Heart left ventricle (tissue), 16 donors: ENCODE measurements around the gene PILRA. TPM values are rescaled to one million over a fixed set of nuclear protein-coding genes. Genes with fewer than 3 reads are reported as not detected.
A peak's percentile ranks its signal among the peaks of the same experiment; 100 is the strongest.
"Not testable (repeated sequence)": the region's sequence is repeated elsewhere in the genome, so short reads cannot be mapped to it uniquely, and the experiment has no call there.

ENCODE experiments used
- ATAC-seq, 4 donors: fragments of 200-7000 bp; cut with Tn5 transposase; one replicate each; pipeline ENCODE4 v1.9.1; 2020 to 2022; ENCODE audit warnings: moderate library complexity in 4 of 4, mild to moderate bottlenecking in 3 of 4, moderate number of reproducible peaks in 1 of 4
- DNase-seq, 5 donors: peaks; one replicate each; pipeline ENCODE4 v3.0.0-alpha.2; 2020
- H3K27ac ChIP-seq, 12 donors: fragments of 200-600 bp; sonication (generic) in 4 of 12; one replicate each; pipeline versions ENCODE4 v1.5.0 to v1.8.0; 2016 to 2022; ENCODE audit warnings: mild to moderate bottlenecking in 2 of 12
- H3K27me3 ChIP-seq, 9 donors: fragments of 200-600 bp; sonication (generic) in 2 of 9; one replicate each; pipeline versions ENCODE4 v1.5.1 to v1.8.0; 2016 to 2022; ENCODE audit warnings: mild to moderate bottlenecking in 3 of 9
- H3K36me3 ChIP-seq, 9 donors: fragments of 200-600 bp; sonication (generic) in 2 of 9; one replicate each; pipeline versions ENCODE4 v1.5.0 to v1.8.0; 2018 to 2022; ENCODE audit warnings: mild to moderate bottlenecking in 2 of 9
- H3K4me1 ChIP-seq, 12 donors: fragments of 200-600 bp; sonication (generic) in 4 of 12; one replicate each; pipeline versions ENCODE4 v1.5.0 to v1.8.0; 2016 to 2022; ENCODE audit warnings: mild to moderate bottlenecking in 3 of 12
- H3K4me3 ChIP-seq, 12 donors: fragments of 200-600 bp; sonication (generic) in 4 of 12; one replicate each; pipeline versions ENCODE4 v1.5.0 to v1.8.0; 2017 to 2022; ENCODE audit warnings: mild to moderate bottlenecking in 9 of 12, moderate library complexity in 4 of 12
- H3K9me3 ChIP-seq, 12 donors: fragments of 200-600 bp; sonication (generic) in 4 of 12; one replicate each; pipeline versions ENCODE4 v1.5.0 to v1.8.0; 2016 to 2022; ENCODE audit warnings: mild to moderate bottlenecking in 1 of 12
- CTCF ChIP-seq, 12 donors: fragments of 200-600 bp; sonication (generic) in 4 of 12; IDR thresholded peaks; one replicate each; pipeline versions ENCODE4 v1.5.0 to v1.8.0; 2018 to 2022; ENCODE audit warnings: antibody characterized with exemption in 12 of 12, mild to moderate bottlenecking in 5 of 12
- POLR2A ChIP-seq, 2 donors: fragments of 450-650 bp; IDR thresholded peaks; one replicate each; pipeline ENCODE4 v1.6.1; 2017; ENCODE audit warnings: antibody characterized with exemption in 2 of 2, mild to moderate bottlenecking in 2 of 2, moderate library complexity in 2 of 2
- WGBS, 4 donors: extraction: QIAGEN DNeasy Blood & Tissue Kit in 2 of 4; methylation state at CpG; one replicate each; pipeline versions ENCODE4 v1.1.5 to v1.1.7; 2013 to 2018; 5-methylcytosine and 5-hydroxymethylcytosine counted together
- intact Hi-C, 10 donors: fragments of 100-400 bp; cut with DNase I; formaldehyde crosslinking; loops; one replicate each; pipeline versions ENCODE4 v1.11.1 to v1.14.2; 2022
- polyA plus RNA-seq, 2 donors: library from polyadenylated mRNA; stranded (reverse); fragments of 200-250 nt; gene quantifications; one replicate each; pipeline ENCODE4 v1.2.3, GENCODE V29; 2013
- total RNA-seq, 9 donors: library from RNA; depleted of rRNA in 2 of 9; stranded (reverse); fragments of >200 nt in 2 of 9; fragmentation: NEBNext Ultra II Directional in 3 of 9; extraction: Animal tissue kit (Norgen Biotek cat#: 25700) in 3 of 9; gene quantifications; one replicate each; pipeline versions ENCODE4 v1.1.0 to v1.2.4, GENCODE V29; 2016 to 2023
- donor health status: ischemic (EF 13 %, LVEDD 7.1; RV severe dilation, severe dysfunction).
- donor health status: healthy with polysubstance abuse.
- donor health status: DM: no; HTN: yes; CAD: no.
- donor health status: DM: no; HTN: no; CAD: no.
- donor health status: ischemic (EF 25% LVEDD 6.9; RV normal size, moderate dysfunction).
- donor health status: ischemic (EF 25% LVEDD 5.7; RV mildly dilated, moderate dysfunction).
- donor health status: healthy.
- donor health status: DM: yes; HTN: yes; CAD: no.
- donor health status: ischemic (EF 35%, LVEDD 5.7; RV mildly dilated, moderate dysfunction).
- donor health status: nonischemic (EF 11% LVEDD 7.7; RV severe dilation, severe dysfunction).
- donor health status: DM: yes; HTN: yes; CAD: no.
- donor health status: PGD.
- donor health status: ischemic (EF 29% LVEDD 5.4; RV normal size, mild dysfunction).
- donor health status: nonischemic (EF 23%, LVEDD 6.1; RV moderate dilation, normal function).

PILRA gene
- total and polyA plus RNA-seq, 11 donors: 0.69 to 30.5 (median 3.4) TPM

DNA sequence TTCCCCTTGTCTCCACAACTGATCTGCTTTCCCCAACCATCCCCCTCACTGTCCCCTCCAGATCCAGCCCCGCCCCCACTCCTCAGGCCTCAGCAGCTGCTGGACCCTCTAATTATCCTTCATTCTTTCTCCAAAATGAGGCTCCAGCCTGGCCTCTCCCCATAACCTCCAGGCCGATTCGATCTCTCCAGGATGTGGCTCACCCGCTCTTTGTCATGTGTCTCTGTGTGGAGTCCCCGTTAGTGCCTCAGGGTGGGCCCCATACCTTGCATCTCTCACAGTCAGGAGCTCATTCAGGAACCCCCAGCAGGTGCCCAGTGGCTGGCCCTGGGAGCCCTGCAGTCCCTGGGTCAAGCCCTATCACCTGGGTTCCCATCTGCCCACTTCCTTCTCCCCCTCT lies 1.3 kb downstream of the PILRA start:
- ATAC-seq (no peak), DNase-seq (peak in 2 of 5 donors; percentile 10 to 37)
- WGBS, 4 donors: 77 to 93% (median 90%) methylated on average over 5 of the region's 5 CpGs
- intact Hi-C loops: no loop called here
- Histone ChIP-seq H3K4me1 (peaks cover 0 to 64% (median 0%) of the 10 kb centered on the region in 12 donors), H3K27me3 (no peaks in the 10 kb centered on the region), H3K9me3 (no peaks in the 10 kb centered on the region), H3K4me3 (peak overlapping the region in 2 of 12 donors; percentile 34 to 57), H3K36me3 (peaks cover 0 to 3% (median 0%) of the 10 kb centered on the region in 9 donors), H3K27ac (peak overlapping the region in 1 of 12 donors; percentile 94)
- no peak for TF ChIP-seq CTCF (IDR thresholded peaks at IDR 0.05)
- no peak for TF ChIP-seq POLR2A (IDR thresholded peaks at IDR 0.05)

- Histone ChIP-seq H3K27me3 (no peaks in the 10 kb centered on the region), H3K4me1 (peaks cover 0 to 62% (median 0%) of the 10 kb centered on the region in 12 donors), H3K36me3 (peaks cover 0 to 3% (median 0%) of the 10 kb centered on the region in 9 donors), H3K4me3 (peak overlapping the region in 1 of 12 donors; percentile 57), H3K9me3 (no peaks in the 10 kb centered on the region), H3K27ac (peak overlapping the region in 1 of 12 donors; percentile 42)
- DNase-seq (no peak), ATAC-seq (no peak)
- WGBS, 4 donors: 89 to 100% (median 98%) methylated on average over 3 of the region's 3 CpGs
- no peak for TF ChIP-seq POLR2A (IDR thresholded peaks at IDR 0.05)
- no peak for TF ChIP-seq CTCF (IDR thresholded peaks at IDR 0.05)
- intact Hi-C loops: no loop called here
Observed at GRCh38 chr7:100376066-100376465, 2.8 kb downstream of the PILRA start.

DNA sequence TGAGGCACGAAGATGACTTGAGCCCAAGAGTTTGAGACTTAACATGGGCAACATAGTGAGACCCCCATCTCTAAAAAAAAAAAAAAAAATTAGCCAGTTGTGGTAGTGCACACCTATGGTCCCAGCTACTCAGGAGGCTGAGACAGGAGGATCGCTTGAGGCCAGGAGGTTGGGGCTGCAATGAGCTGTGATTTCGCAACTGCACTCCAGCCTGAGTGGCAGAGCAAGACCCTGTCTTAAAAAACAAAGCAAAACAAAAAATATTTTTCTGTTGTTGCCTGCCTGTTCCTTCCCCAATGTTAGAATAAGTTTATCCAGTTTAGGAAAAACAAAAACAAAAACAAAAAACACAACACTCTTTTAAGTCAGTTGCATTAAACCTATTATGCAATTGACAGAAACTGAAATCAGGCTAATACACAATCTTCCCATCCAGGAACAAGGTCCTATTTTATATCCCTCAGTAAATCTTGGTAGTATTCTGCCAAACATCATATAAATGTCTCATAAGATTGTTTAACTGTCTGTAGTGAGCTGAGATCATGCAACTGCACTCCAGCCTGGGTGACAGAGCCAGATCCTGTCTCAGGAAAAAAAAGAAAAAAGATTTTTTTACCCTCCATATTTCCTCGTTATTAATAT lies 4.9 kb downstream of the PILRA start:
- no peaks in the 10 kb centered on the region for H3K9me3 ChIP-seq
- 88 to 97% (median 93%) methylated on average over 4 of the region's 4 CpGs for WGBS, 4 donors
- no peak overlapping the region for H3K4me3 ChIP-seq
- peak overlapping the region in 1 of 12 donors; percentile 92 for H3K27ac ChIP-seq
- no peak for TF ChIP-seq CTCF (IDR thresholded peaks at IDR 0.05)
- no peak for TF ChIP-seq POLR2A (IDR thresholded peaks at IDR 0.05)
- ATAC-seq (no peak), DNase-seq (no peak)
- H3K4me1 ChIP-seq: peaks cover 0 to 63% (median 0%) of the 10 kb centered on the region in 12 donors
- H3K27me3 ChIP-seq: no peaks in the 10 kb centered on the region
- intact Hi-C loops: no loop called here
- H3K36me3 ChIP-seq: peaks cover 0 to 3% (median 0%) of the 10 kb centered on the region in 9 donors

DNA sequence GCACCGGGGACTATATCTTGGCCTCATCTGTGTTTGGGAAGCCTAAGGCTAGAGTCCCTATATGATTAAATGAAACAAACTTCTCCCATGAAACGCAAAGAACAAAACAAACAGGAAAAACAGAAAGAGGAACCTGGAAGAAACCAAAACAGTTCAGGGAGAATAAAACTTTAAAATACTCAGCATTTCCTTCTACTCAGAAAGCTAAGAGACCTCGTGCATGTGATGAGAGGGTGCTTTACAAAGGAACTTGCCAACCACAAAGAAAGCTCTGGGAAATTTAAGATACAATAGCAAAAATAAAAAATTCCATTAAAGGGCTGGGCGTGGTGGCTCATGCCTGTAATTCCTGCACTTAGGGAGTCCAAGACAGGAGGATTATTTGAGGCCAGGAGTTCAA lies 6.9 kb downstream of the PILRA start:
- ATAC-seq: peak in 1 of 4 donors; percentile 53
- Histone ChIP-seq H3K36me3 (peaks cover 0 to 3% (median 0%) of the 10 kb centered on the region in 9 donors), H3K4me1 (peaks cover 0 to 83% (median 0%) of the 10 kb centered on the region in 12 donors), H3K4me3 (no peak overlapping the region), H3K27ac (peak overlapping the region in 5 of 12 donors; percentile 24 to 92 (median 52)), H3K27me3 (no peaks in the 10 kb centered on the region), H3K9me3 (no peaks in the 10 kb centered on the region)
- DNase-seq: no peak
- 78 to 89% (median 83%) methylated on average over 4 of the region's 4 CpGs for WGBS, 4 donors
- intact Hi-C loops: no loop called here
- TF ChIP-seq CTCF (IDR thresholded peaks at IDR 0.05) (no peak), POLR2A (IDR thresholded peaks at IDR 0.05) (no peak)

DNA sequence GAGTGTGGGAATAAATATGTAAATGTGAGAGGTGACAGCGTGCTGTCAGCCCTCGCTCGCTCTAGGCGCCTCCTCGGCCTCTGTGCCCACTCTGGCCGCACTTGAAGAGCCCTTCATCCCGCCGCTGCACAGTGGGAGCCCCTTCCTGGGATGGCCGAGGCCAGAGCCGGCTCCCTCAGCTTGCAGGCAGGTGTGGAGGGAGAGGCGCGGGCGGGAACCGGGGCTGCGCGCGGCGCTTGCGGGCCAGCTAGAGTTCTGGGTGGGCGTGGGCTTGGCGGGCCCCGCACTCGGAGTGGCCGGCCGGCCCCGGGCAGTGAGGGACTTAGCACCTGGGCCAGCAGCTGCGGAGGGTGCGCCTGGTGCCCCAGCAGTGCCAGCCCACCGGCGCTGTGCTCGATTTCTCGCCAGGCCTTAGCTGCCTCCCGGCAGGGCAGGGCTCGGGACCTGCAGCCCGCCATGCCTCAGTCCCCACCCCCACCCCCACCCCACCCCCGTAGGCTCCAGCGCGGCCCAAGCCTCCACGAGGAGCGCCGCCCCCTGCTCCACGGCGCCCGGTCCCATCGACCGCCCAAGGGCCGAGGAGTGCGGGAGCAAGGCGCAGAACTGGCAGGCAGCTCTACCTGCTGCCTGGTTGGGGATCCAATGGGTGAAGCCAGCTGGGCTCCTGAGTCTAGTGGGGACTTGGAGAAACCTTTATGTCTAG lies 8.4 kb downstream of the PILRA start:
- H3K9me3 ChIP-seq, H3K36me3 ChIP-seq, ATAC-seq, DNase-seq, H3K27me3 ChIP-seq, intact Hi-C loops: not testable (repeated sequence)
- H3K27ac ChIP-seq: peak overlapping the region in 1 of 12 donors; percentile 83
- peaks cover 0 to 77% (median 0%) of the 10 kb centered on the region in 12 donors for H3K4me1 ChIP-seq
- peak overlapping the region in 1 of 12 donors; percentile 16 for H3K4me3 ChIP-seq
- WGBS, 4 donors: 75 to 90% (median 81%) methylated on average over 36 to 49 of the region's 49 CpGs

- DNase-seq, H3K4me3 ChIP-seq, ATAC-seq, intact Hi-C loops, H3K27me3 ChIP-seq, H3K9me3 ChIP-seq, H3K36me3 ChIP-seq: not testable (repeated sequence)
- 82 to 90% (median 87%) methylated on average over 8 of the region's 8 CpGs for WGBS, 4 donors
- H3K27ac ChIP-seq: peak overlapping the region in 2 of 12 donors; percentile 35 to 83
- H3K4me1 ChIP-seq: peaks cover 0 to 79% (median 0%) of the 10 kb centered on the region in 12 donors
Observed at GRCh38 chr7:100382234-100382853, 9.1 kb downstream of the PILRA start.
